GM23338 (cell line): ENCODE data around the gene ZBTB3. TPM values are rescaled to one million over a fixed set of nuclear protein-coding genes. Genes with fewer than 3 reads are reported as not detected.

Source experiments
- ATAC-seq: fragments of 200-7000 bp; cut with Tn5 transposase; 3 replicates; pipeline ENCODE4 v1.9.1; 2020
- DNase-seq: peaks from one replicate; pipeline ENCODE4 v3.0.0-alpha.2; 2015; ENCODE audit warnings: low spot score
- H2AFZ ChIP-seq: fragments of 200-600 bp; sonication (generic); 2 replicates; pipeline ENCODE4 v1.8.0; 2016; ENCODE audit warnings: antibody characterized with exemption, mild to moderate bottlenecking, moderate library complexity
- H3F3A ChIP-seq: fragments of 200-600 bp; sonication (generic); replicated peaks from 2 replicates; pipeline ENCODE4 v1.8.0; 2017; ENCODE audit warnings: antibody characterized with exemption, mixed run types, low read depth
- H3K27ac ChIP-seq: fragments of 200-600 bp; sonication (generic); 2 replicates; pipeline ENCODE4 v1.6.1; 2016; ENCODE audit warnings: low read depth
- H3K27me3 ChIP-seq: fragments of 200-600 bp; sonication (generic); 2 replicates; pipeline ENCODE4 v1.8.0; 2016; ENCODE audit warnings: mild to moderate bottlenecking, mixed run types, moderate library complexity; ENCODE audit not compliant: insufficient read depth
- H3K36me3 ChIP-seq: fragments of 200-600 bp; sonication (generic); 2 replicates; pipeline ENCODE4 v1.8.0; 2016; ENCODE audit warnings: mild to moderate bottlenecking; ENCODE audit not compliant: insufficient read depth
- H3K4me1 ChIP-seq: fragments of 200-600 bp; sonication (generic); 2 replicates; pipeline ENCODE4 v1.8.0; 2016; ENCODE audit warnings: mild to moderate bottlenecking, moderate library complexity; ENCODE audit not compliant: insufficient read depth
- H3K4me2 ChIP-seq: fragments of 200-600 bp; sonication (generic); 2 replicates; pipeline ENCODE4 v1.7.1; 2017; ENCODE audit warnings: mixed run types
- H3K4me3 ChIP-seq: fragments of 200-600 bp; sonication (generic); 2 replicates; pipeline ENCODE4 v1.6.1; 2016; ENCODE audit warnings: mixed run types
- H3K79me2 ChIP-seq: fragments of 200-600 bp; sonication (generic); replicated peaks from 2 replicates; pipeline ENCODE4 v1.8.0; 2017; ENCODE audit warnings: mild to moderate bottlenecking; ENCODE audit not compliant: insufficient read depth
- H3K9me2 ChIP-seq: fragments of 200-600 bp; sonication (generic); 2 replicates; pipeline ENCODE4 v1.8.0; 2017; ENCODE audit not compliant: insufficient read depth
- H4K20me1 ChIP-seq: fragments of 200-600 bp; sonication (generic); replicated peaks from 2 replicates; pipeline ENCODE4 v1.8.0; 2017; ENCODE audit warnings: mild to moderate bottlenecking; ENCODE audit not compliant: insufficient read depth
- H3K27ac Mint-ChIP-seq: 2 replicates; pipeline ENCODE4 v1.8.0; 2020; ENCODE audit warnings: inconsistent platforms, mild to moderate bottlenecking, moderate library complexity, mixed read lengths
- H3K27me3 Mint-ChIP-seq: 3 replicates; pipeline ENCODE4 v1.8.0; 2022; ENCODE audit warnings: low read depth, mild to moderate bottlenecking, moderate library complexity, mixed read lengths, inconsistent platforms; ENCODE audit not compliant: insufficient read depth, poor library complexity
- H3K36me3 Mint-ChIP-seq: 3 replicates; pipeline ENCODE4 v1.8.0; 2021; ENCODE audit warnings: low read depth, mild to moderate bottlenecking, inconsistent platforms, moderate library complexity, mixed read lengths
- H3K4me1 Mint-ChIP-seq: 3 replicates; pipeline ENCODE4 v1.8.0; 2020; ENCODE audit warnings: mild to moderate bottlenecking, inconsistent platforms, mixed read lengths
- H3K4me3 Mint-ChIP-seq: 3 replicates; pipeline ENCODE4 v1.8.0; 2021; ENCODE audit warnings: moderate library complexity, mild to moderate bottlenecking, inconsistent platforms, mixed read lengths
- H3K9me3 Mint-ChIP-seq: 3 replicates; pipeline ENCODE4 v1.8.0; 2020; ENCODE audit warnings: moderate library complexity, mild to moderate bottlenecking, inconsistent platforms, mixed read lengths
- CREB1 ChIP-seq: fragments of 250-450 bp; sonication (Bioruptor Pico); IDR thresholded peaks from 2 replicates; pipeline ENCODE4 v1.5.0; 2020; ENCODE audit warnings: low read depth, mild to moderate bottlenecking, moderate library complexity
- CTCF ChIP-seq, 2 experiments: fragments of 200-600 bp in 1 of 2; sonication (generic) in 1 of 2; conservative IDR thresholded peaks; 2 replicates each; pipeline versions ENCODE4 v1.5.1 to v1.6.1; 2016 to 2017; ENCODE audit warnings: antibody characterized with exemption in 2 of 2, low read depth in 2 of 2, mild to moderate bottlenecking in 2 of 2, moderate library complexity in 1 of 2
- ETS1 ChIP-seq: IDR thresholded peaks from 2 replicates; pipeline ENCODE4 v1.6.1; 2016; ENCODE audit warnings: antibody characterized with exemption
- EZH2 ChIP-seq: fragments of 200-600 bp; sonication (generic); IDR thresholded peaks from one replicate; pipeline ENCODE4 v1.8.0; 2017; ENCODE audit warnings: antibody characterized with exemption, mild to moderate bottlenecking, low read depth; ENCODE audit not compliant: unreplicated experiment
- EZH2phosphoT487 ChIP-seq: fragments of 200-600 bp; sonication (generic); IDR thresholded peaks from one replicate; pipeline ENCODE4 v1.8.1; 2018; ENCODE audit warnings: antibody characterized with exemption; ENCODE audit not compliant: unreplicated experiment
- JUNB ChIP-seq: IDR thresholded peaks from one replicate; pipeline ENCODE4 v1.6.1; 2016; ENCODE audit warnings: antibody characterized with exemption; ENCODE audit not compliant: unreplicated experiment
- NANOG ChIP-seq: IDR thresholded peaks from 2 replicates; pipeline ENCODE4 v1.6.1; 2016; ENCODE audit warnings: antibody characterized with exemption, borderline replicate concordance
- POLR2AphosphoS5 ChIP-seq: IDR thresholded peaks from 2 replicates; pipeline ENCODE4 v1.6.1; 2016; ENCODE audit warnings: antibody characterized with exemption, low read depth
- STAT1 ChIP-seq: IDR thresholded peaks from one replicate; pipeline ENCODE4 v1.6.1; 2016; ENCODE audit warnings: antibody characterized with exemption; ENCODE audit not compliant: unreplicated experiment
- ZNF114 ChIP-seq: fragments of 250-450 bp; sonication (Bioruptor Pico); IDR thresholded peaks from 2 replicates; pipeline ENCODE4 v1.5.0; 2020; ENCODE audit warnings: mild to moderate bottlenecking, moderate library complexity
- ZNF331 ChIP-seq: fragments of 250-450 bp; sonication (Bioruptor Pico); IDR thresholded peaks from 2 replicates; pipeline ENCODE4 v1.5.0; 2020; ENCODE audit warnings: low read depth, mild to moderate bottlenecking, moderate library complexity
- ZNF462 ChIP-seq: fragments of 250-450 bp; sonication (Bioruptor Pico); IDR thresholded peaks from 2 replicates; pipeline ENCODE4 v1.5.0; 2020; ENCODE audit warnings: mild to moderate bottlenecking, moderate library complexity
- polyA plus RNA-seq: library from polyadenylated mRNA; unstranded; fragments of >200 nt; fragmentation: Nextera tagmentation; extraction: Ambion mirVana; gene quantifications from 2 replicates; pipeline ENCODE4 v1.2.1, GENCODE V29; 2016
- total RNA-seq: library from RNA; depleted of rRNA; stranded (reverse); fragments of >200 nt; shearing (Covaris generic); gene quantifications from 2 replicates; pipeline ENCODE4 v1.2.3, GENCODE V29; 2014

The ZBTB3 gene
- total and polyA plus RNA-seq, 2 experiments from 2014 or later = 47.8 to 82.6 TPM

DNA sequence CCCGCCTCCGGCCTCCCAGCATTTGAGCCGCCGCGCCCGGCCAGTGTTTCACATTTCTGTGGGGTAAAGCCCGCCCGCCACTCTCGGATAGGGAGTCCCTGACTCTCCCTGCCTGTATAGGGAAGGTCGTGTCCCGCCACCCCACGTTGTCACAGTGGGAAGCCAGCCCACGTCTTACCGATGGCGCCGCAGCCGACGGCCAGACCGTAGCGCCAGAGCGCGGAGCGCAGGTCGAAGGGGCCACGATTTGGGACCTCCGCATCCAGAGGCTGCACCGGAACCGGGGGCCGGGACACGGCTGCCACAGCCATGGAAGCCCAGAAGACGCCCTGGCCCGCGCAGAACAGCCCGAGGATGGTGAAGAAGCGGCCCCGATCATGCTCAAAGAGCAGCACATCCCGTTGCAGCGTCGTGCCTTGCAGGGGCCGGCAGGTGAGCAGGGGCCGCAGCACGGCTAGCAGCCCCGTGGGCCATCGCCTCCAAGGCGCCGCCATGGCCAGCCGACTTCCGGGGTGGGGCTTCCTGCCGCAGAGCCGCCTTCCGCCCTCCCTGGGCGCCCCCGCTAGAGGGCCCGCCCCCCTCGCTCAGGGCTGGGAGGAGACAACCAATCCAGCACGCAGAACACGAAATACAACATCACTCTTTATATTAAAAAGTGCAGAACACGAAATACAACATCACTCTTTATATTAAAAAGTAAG, 37.7 kb upstream of the ZBTB3 start, which contains the start of gene TMEM223:
TMEM223 (minus strand) TSS at position 506 of the 701 bp plus-strand sequence; CDS start at position 494, 12 bp downstream.
- H3K4me3 Mint-ChIP-seq = peak within 1 kb of the TSS; percentile 94
- Histone ChIP-seq H2AFZ (peak within 1 kb of the TSS; percentile 80; the same call in 1 of the 2 replicates), H3K4me2 (peak within 1 kb of the TSS; percentile 97), H3K4me3 (peak within 1 kb of the TSS; percentile 98), H3K27me3 (no peaks in the 10 kb centered on the region), H3F3A (peaks cover 63% of the 10 kb centered on the region), H3K4me1 (peaks cover 11% of the 10 kb centered on the region; the same call in 1 of the 2 replicates), H3K9me2 (no peaks in the 10 kb centered on the region), H3K27ac (peak within 1 kb of the TSS; percentile 85), H3K79me2 (peaks cover 40% of the 10 kb centered on the region), H4K20me1 (peaks cover 3% of the 10 kb centered on the region), H3K36me3 (peaks cover 43% of the 10 kb centered on the region)
- DNase-seq (peak; percentile 94), ATAC-seq (peak; percentile 80)
- H3K36me3 Mint-ChIP-seq = peaks cover 77% of the 10 kb centered on the region
- peaks cover 26% of the 10 kb centered on the region for H3K4me1 Mint-ChIP-seq
- H3K27me3 Mint-ChIP-seq = peaks cover 21% of the 10 kb centered on the region
- no peak for TF ChIP-seq JUNB
- peak; percentile 97 for TF ChIP-seq POLR2AphosphoS5
- peak; percentile 38; the same call in 1 of the 2 replicates for TF ChIP-seq CREB1
- no peak for TF ChIP-seq NANOG
- no peak for TF ChIP-seq ZNF114
- no peak for TF ChIP-seq EZH2
- TF ChIP-seq STAT1 = no peak
- no peak for TF ChIP-seq ZNF331
- no peak for TF ChIP-seq EZH2phosphoT487
- peak; percentile 82 for TF ChIP-seq ETS1
- TF ChIP-seq CTCF (conservative IDR thresholded peaks at IDR 0.05; ENCODE audit: low read depth in 2 of 2) = peak in 1 of 2 experiments; percentile 24; a peak in 1 of 4 replicates
- peak within 1 kb of the TSS; percentile 89 for H3K27ac Mint-ChIP-seq
- H3K9me3 Mint-ChIP-seq = no peaks in the 10 kb centered on the region; the same call in 2 of the 3 replicates

DNA sequence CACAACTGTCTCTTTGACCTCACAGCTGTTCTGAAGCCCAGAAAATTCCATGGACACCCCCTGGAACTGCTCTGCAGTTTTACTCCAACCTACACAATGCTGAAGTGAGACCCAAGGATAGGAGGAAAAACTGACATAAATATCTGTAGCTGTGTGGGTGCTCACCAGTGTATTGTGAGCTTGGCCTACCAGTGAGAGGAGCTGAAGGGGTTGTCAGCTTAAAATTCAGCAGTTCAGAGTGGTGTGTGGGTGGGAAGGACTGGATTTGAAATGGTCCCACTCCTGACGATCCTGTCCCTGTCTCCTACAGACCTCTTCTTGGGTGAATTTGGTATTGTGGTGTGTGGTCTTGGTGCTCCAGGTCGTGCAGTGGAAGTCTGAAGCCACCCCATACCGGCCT, 35.6 kb upstream of the ZBTB3 start:
- peaks cover 25% of the 10 kb centered on the region for H3K36me3 ChIP-seq
- H3K79me2 ChIP-seq = peaks cover 40% of the 10 kb centered on the region
- H3K4me3 Mint-ChIP-seq = peak overlapping the region; percentile 93; the same call in 2 of the 3 replicates
- H3K4me3 ChIP-seq = no peak overlapping the region
- H3K4me2 ChIP-seq = no peak overlapping the region
- no peak overlapping the region for H2AFZ ChIP-seq
- no peaks in the 10 kb centered on the region; the same call in 2 of the 3 replicates for H3K9me3 Mint-ChIP-seq
- peaks cover 70% of the 10 kb centered on the region for H3K36me3 Mint-ChIP-seq
- DNase-seq (no peak), ATAC-seq (no peak)
- peaks cover 11% of the 10 kb centered on the region; the same call in 1 of the 2 replicates for H3K4me1 ChIP-seq
- peaks cover 3% of the 10 kb centered on the region for H4K20me1 ChIP-seq
- peaks cover 29% of the 10 kb centered on the region for H3K4me1 Mint-ChIP-seq
- H3F3A ChIP-seq = peaks cover 67% of the 10 kb centered on the region
- no peak overlapping the region for H3K27ac Mint-ChIP-seq
- H3K27ac ChIP-seq = no peak overlapping the region
- peaks cover 21% of the 10 kb centered on the region for H3K27me3 Mint-ChIP-seq
- no peaks in the 10 kb centered on the region for H3K9me2 ChIP-seq
- no peaks in the 10 kb centered on the region for H3K27me3 ChIP-seq
- no peak for TF ChIP-seq ZNF462 (CRISPR knock-in tag)
